Activated T-cell treated with anti-CD3 and anti-CD28 coated beads for 1 hour (primary cell): ENCODE data around the gene ROPN1L.
"Not testable (repeated sequence)": the region's sequence is repeated elsewhere in the genome, so short reads cannot be mapped to it uniquely, and the experiment has no call there.

Experiments
- DNase-seq: peaks from one replicate; pipeline ENCODE4 v3.0.0-alpha.2; 2020; ENCODE audit warnings: low read depth

The ROPN1L gene

GRCh38 chr5:10441083-10441991, at the start of gene ROPN1L:
TSS of gene ROPN1L (plus strand) at chr5:10441879. CDS start at chr5:10442168, 289 bp downstream.
- DNase-seq = peak; percentile 73

GRCh38 chr5:10392567-10393328, 48.9 kb upstream of the ROPN1L start:
- not testable (repeated sequence) for DNase-seq

- no peak for DNase-seq
Observed at GRCh38 chr5:10393491-10393890, 48.2 kb upstream of the ROPN1L start.

- DNase-seq = no peak
Observed at GRCh38 chr5:10396552-10396951, 45.1 kb upstream of the ROPN1L start.

- DNase-seq = no peak
Observed at GRCh38 chr5:10399839-10400238, 41.8 kb upstream of the ROPN1L start.

- no peak for DNase-seq
Observed at GRCh38 chr5:10400411-10400810, 41.3 kb upstream of the ROPN1L start.

GRCh38 chr5:10400831-10401230, 40.8 kb upstream of the ROPN1L start:
- DNase-seq = no peak

GRCh38 chr5:10401498-10401897, 40.2 kb upstream of the ROPN1L start:
- DNase-seq = no peak

- no peak for DNase-seq
Observed at GRCh38 chr5:10403829-10404228, 37.9 kb upstream of the ROPN1L start.

GRCh38 chr5:10406651-10407050, 35.0 kb upstream of the ROPN1L start:
- no peak for DNase-seq

- no peak for DNase-seq
Observed at GRCh38 chr5:10409504-10409903, 32.2 kb upstream of the ROPN1L start.

GRCh38 chr5:10410662-10411061, 31.0 kb upstream of the ROPN1L start:
- no peak for DNase-seq

GRCh38 chr5:10411336-10411735, 30.3 kb upstream of the ROPN1L start:
- no peak for DNase-seq

- DNase-seq = no peak
Observed at GRCh38 chr5:10416868-10417267, 24.8 kb upstream of the ROPN1L start.

- no peak for DNase-seq
Observed at GRCh38 chr5:10418654-10419345, 22.9 kb upstream of the ROPN1L start.

- DNase-seq = no peak
Observed at GRCh38 chr5:10420468-10420867, 21.2 kb upstream of the ROPN1L start.

GRCh38 chr5:10420932-10421331, 20.7 kb upstream of the ROPN1L start:
- DNase-seq = no peak

GRCh38 chr5:10421896-10422691, 19.6 kb upstream of the ROPN1L start:
- DNase-seq = no peak

GRCh38 chr5:10423022-10423421, 18.7 kb upstream of the ROPN1L start:
- DNase-seq = no peak

- no peak for DNase-seq
Observed at GRCh38 chr5:10424124-10424731, 17.5 kb upstream of the ROPN1L start.

GRCh38 chr5:10427201-10427600, 14.5 kb upstream of the ROPN1L start:
- DNase-seq = no peak
